ENCODE measurements around the gene SAP30BP.

SAP30BP gene

GRCh38 chr17:75695141-75695829 lies 28.1 kb downstream of the SAP30BP start:
- Histone ChIP-seq H3K9ac (ENCODE audit: low read length) (peak overlapping the region; percentile 1), H3K4me1 (ENCODE audit: control insufficient read depth, insufficient read depth, low read length) (peaks cover 82% of the 10 kb centered on the region), H3K27me3 (ENCODE audit: control insufficient read depth, insufficient read depth, low read length) (no peaks in the 10 kb centered on the region), H3K36me3 (ENCODE audit: control insufficient read depth, insufficient read depth, low read length) (peaks cover 5% of the 10 kb centered on the region), H3K9me3 (ENCODE audit: control insufficient read depth, low read length) (no peaks in the 10 kb centered on the region), H3K4me3 (ENCODE audit: low read length) (no peak overlapping the region)

GRCh38 chr17:75695830-75696271 lies 28.7 kb downstream of the SAP30BP start:
- Histone ChIP-seq H3K4me3 (ENCODE audit: low read length) (no peak overlapping the region), H3K9ac (ENCODE audit: low read length) (peak overlapping the region; percentile 1), H3K9me3 (ENCODE audit: control insufficient read depth, low read length) (no peaks in the 10 kb centered on the region), H3K4me1 (ENCODE audit: control insufficient read depth, insufficient read depth, low read length) (peaks cover 82% of the 10 kb centered on the region), H3K27me3 (ENCODE audit: control insufficient read depth, insufficient read depth, low read length) (no peaks in the 10 kb centered on the region), H3K36me3 (ENCODE audit: control insufficient read depth, insufficient read depth, low read length) (peaks cover 5% of the 10 kb centered on the region)

GRCh38 chr17:75697651-75698291 lies 30.6 kb downstream of the SAP30BP start:
- peaks cover 82% of the 10 kb centered on the region for H3K4me1 ChIP-seq (ENCODE audit: control insufficient read depth, insufficient read depth, low read length)
- H3K9ac ChIP-seq (ENCODE audit: low read length), result peak overlapping the region; percentile 54
- peaks cover 17% of the 10 kb centered on the region for H3K36me3 ChIP-seq (ENCODE audit: control insufficient read depth, insufficient read depth, low read length)
- H3K27me3 ChIP-seq (ENCODE audit: control insufficient read depth, insufficient read depth, low read length), result no peaks in the 10 kb centered on the region
- H3K4me3 ChIP-seq (ENCODE audit: low read length), result no peak overlapping the region
- no peaks in the 10 kb centered on the region for H3K9me3 ChIP-seq (ENCODE audit: control insufficient read depth, low read length)

- Histone ChIP-seq H3K9ac (ENCODE audit: low read length) (no peak overlapping the region), H3K4me3 (ENCODE audit: low read length) (no peak overlapping the region), H3K27me3 (ENCODE audit: control insufficient read depth, insufficient read depth, low read length) (no peaks in the 10 kb centered on the region), H3K4me1 (ENCODE audit: control insufficient read depth, insufficient read depth, low read length) (peaks cover 79% of the 10 kb centered on the region), H3K9me3 (ENCODE audit: control insufficient read depth, low read length) (no peaks in the 10 kb centered on the region), H3K36me3 (ENCODE audit: control insufficient read depth, insufficient read depth, low read length) (peaks cover 26% of the 10 kb centered on the region)
Observed at GRCh38 chr17:75698659-75699058, 31.5 kb downstream of the SAP30BP start.

GRCh38 chr17:75701288-75701687 lies 34.1 kb downstream of the SAP30BP start:
- Histone ChIP-seq H3K9me3 (ENCODE audit: control insufficient read depth, low read length) (no peaks in the 10 kb centered on the region), H3K36me3 (ENCODE audit: control insufficient read depth, insufficient read depth, low read length) (peaks cover 34% of the 10 kb centered on the region), H3K4me3 (ENCODE audit: low read length) (no peak overlapping the region), H3K4me1 (ENCODE audit: control insufficient read depth, insufficient read depth, low read length) (peaks cover 65% of the 10 kb centered on the region), H3K27me3 (ENCODE audit: control insufficient read depth, insufficient read depth, low read length) (no peaks in the 10 kb centered on the region), H3K9ac (ENCODE audit: low read length) (peak overlapping the region; percentile 31)

- Histone ChIP-seq H3K9me3 (ENCODE audit: control insufficient read depth, low read length) (no peaks in the 10 kb centered on the region), H3K9ac (ENCODE audit: low read length) (no peak overlapping the region), H3K36me3 (ENCODE audit: control insufficient read depth, insufficient read depth, low read length) (peaks cover 38% of the 10 kb centered on the region), H3K27me3 (ENCODE audit: control insufficient read depth, insufficient read depth, low read length) (no peaks in the 10 kb centered on the region), H3K4me3 (ENCODE audit: low read length) (no peak overlapping the region), H3K4me1 (ENCODE audit: control insufficient read depth, insufficient read depth, low read length) (peaks cover 64% of the 10 kb centered on the region)
Observed at GRCh38 chr17:75703191-75703590, 36.1 kb downstream of the SAP30BP start.

- Histone ChIP-seq H3K4me1 (ENCODE audit: control insufficient read depth, insufficient read depth, low read length) (peaks cover 60% of the 10 kb centered on the region), H3K27me3 (ENCODE audit: control insufficient read depth, insufficient read depth, low read length) (no peaks in the 10 kb centered on the region), H3K9ac (ENCODE audit: low read length) (no peak overlapping the region), H3K36me3 (ENCODE audit: control insufficient read depth, insufficient read depth, low read length) (peaks cover 38% of the 10 kb centered on the region), H3K9me3 (ENCODE audit: control insufficient read depth, low read length) (no peaks in the 10 kb centered on the region), H3K4me3 (ENCODE audit: low read length) (no peak overlapping the region)
Observed at GRCh38 chr17:75703591-75703990, 36.5 kb downstream of the SAP30BP start.

GRCh38 chr17:75704963-75705875 lies 38.1 kb downstream of the SAP30BP start:
- H3K4me3 ChIP-seq (ENCODE audit: low read length), result no peak overlapping the region
- no peaks in the 10 kb centered on the region for H3K9me3 ChIP-seq (ENCODE audit: control insufficient read depth, low read length)
- no peaks in the 10 kb centered on the region for H3K27me3 ChIP-seq (ENCODE audit: control insufficient read depth, insufficient read depth, low read length)
- no peak overlapping the region for H3K9ac ChIP-seq (ENCODE audit: low read length)
- peaks cover 38% of the 10 kb centered on the region for H3K36me3 ChIP-seq (ENCODE audit: control insufficient read depth, insufficient read depth, low read length)
- peaks cover 45% of the 10 kb centered on the region for H3K4me1 ChIP-seq (ENCODE audit: control insufficient read depth, insufficient read depth, low read length)

- Histone ChIP-seq H3K9me3 (ENCODE audit: control insufficient read depth, low read length) (no peaks in the 10 kb centered on the region), H3K36me3 (ENCODE audit: control insufficient read depth, insufficient read depth, low read length) (peaks cover 34% of the 10 kb centered on the region), H3K27me3 (ENCODE audit: control insufficient read depth, insufficient read depth, low read length) (no peaks in the 10 kb centered on the region), H3K9ac (ENCODE audit: low read length) (peak overlapping the region; percentile 46), H3K4me1 (ENCODE audit: control insufficient read depth, insufficient read depth, low read length) (peaks cover 38% of the 10 kb centered on the region), H3K4me3 (ENCODE audit: low read length) (no peak overlapping the region)
Observed at GRCh38 chr17:75706042-75706728, 39.0 kb downstream of the SAP30BP start.

GRCh38 chr17:75707079-75707571 lies 40.0 kb downstream of the SAP30BP start:
- peak overlapping the region; percentile 46 for H3K9ac ChIP-seq (ENCODE audit: low read length)
- H3K36me3 ChIP-seq (ENCODE audit: control insufficient read depth, insufficient read depth, low read length), result peaks cover 32% of the 10 kb centered on the region
- no peaks in the 10 kb centered on the region for H3K9me3 ChIP-seq (ENCODE audit: control insufficient read depth, low read length)
- peaks cover 29% of the 10 kb centered on the region for H3K4me1 ChIP-seq (ENCODE audit: control insufficient read depth, insufficient read depth, low read length)
- no peaks in the 10 kb centered on the region for H3K27me3 ChIP-seq (ENCODE audit: control insufficient read depth, insufficient read depth, low read length)
- no peak overlapping the region for H3K4me3 ChIP-seq (ENCODE audit: low read length)

GRCh38 chr17:75712446-75712845 lies 45.3 kb downstream of the SAP30BP start:
- H3K9me3 ChIP-seq (ENCODE audit: control insufficient read depth, low read length), result no peaks in the 10 kb centered on the region
- H3K9ac ChIP-seq (ENCODE audit: low read length), result no peak overlapping the region
- H3K27me3 ChIP-seq (ENCODE audit: control insufficient read depth, insufficient read depth, low read length), result no peaks in the 10 kb centered on the region
- H3K4me1 ChIP-seq (ENCODE audit: control insufficient read depth, insufficient read depth, low read length), result peaks cover 9% of the 10 kb centered on the region
- H3K4me3 ChIP-seq (ENCODE audit: low read length), result no peak overlapping the region
- H3K36me3 ChIP-seq (ENCODE audit: control insufficient read depth, insufficient read depth, low read length), result no peaks in the 10 kb centered on the region

All from mucosa of stomach (tissue), 1 donor.